Psoas muscle (tissue), 8 donors: ENCODE data around the gene CMSS1. TPM values are rescaled to one million over a fixed set of nuclear protein-coding genes. Genes with fewer than 3 reads are reported as not detected.

Source experiments
- ATAC-seq, 4 donors: fragments of 200-7000 bp; cut with Tn5 transposase; one replicate each; pipeline ENCODE4 v1.9.1; 2020; ENCODE audit warnings: moderate library complexity in 3 of 4, mild to moderate bottlenecking in 2 of 4
- DNase-seq, 2 donors: peaks; one replicate each; pipeline ENCODE4 v3.0.0-alpha.2; 2020
- H3K27ac ChIP-seq: fragments of 200-600 bp; one replicate; pipeline ENCODE4 v1.8.0; 2022
- H3K27me3 ChIP-seq, 3 donors: fragments of 200-600 bp in 1 of 3; one replicate each; pipeline versions ENCODE4 v1.6.1 to v1.8.0; 2013 to 2022; ENCODE audit warnings: low read length in 2 of 3, mild to moderate bottlenecking in 2 of 3, moderate library complexity in 1 of 3; ENCODE audit not compliant: insufficient read depth in 3 of 3
- H3K36me3 ChIP-seq, 2 donors: fragments of 200-600 bp in 1 of 2; one replicate each; pipeline versions ENCODE4 v1.6.1 to v1.8.0; 2013 to 2022; ENCODE audit warnings: low read depth in 1 of 2, mild to moderate bottlenecking in 1 of 2, moderate library complexity in 1 of 2; ENCODE audit not compliant: insufficient read depth in 1 of 2
- H3K4me1 ChIP-seq: fragments of 200-600 bp; one replicate; pipeline ENCODE4 v1.8.0; 2022
- H3K4me3 ChIP-seq: fragments of 200-600 bp; one replicate; pipeline ENCODE4 v1.8.0; 2022; ENCODE audit warnings: mild to moderate bottlenecking
- H3K9me3 ChIP-seq: fragments of 200-600 bp; one replicate; pipeline ENCODE4 v1.8.0; 2022
- CTCF ChIP-seq: fragments of 200-600 bp; IDR thresholded peaks from one replicate; pipeline ENCODE4 v1.8.0; 2022; ENCODE audit warnings: antibody characterized with exemption
- WGBS, 3 donors: extraction: QIAGEN DNeasy Blood & Tissue Kit; methylation state at CpG; one replicate each; pipeline versions ENCODE4 v1.1.6 to v1.1.7; 2013; 5-methylcytosine and 5-hydroxymethylcytosine counted together
- intact Hi-C, 2 donors: fragments of 100-400 bp; cut with DNase I; formaldehyde crosslinking; loops; one replicate each; pipeline versions ENCODE4 v1.11.0 to v1.14.2; 2022
- polyA plus RNA-seq, 3 donors: library from polyadenylated mRNA; stranded (reverse); fragments of 200-250 nt; gene quantifications; one replicate each; pipeline ENCODE4 v1.2.3, GENCODE V29; 2013
- total RNA-seq, 4 donors: library from RNA; stranded (reverse); fragmentation: NEBNext Ultra II Directional in 2 of 4; extraction: Animal tissue kit (Norgen Biotek cat#: 25700) in 2 of 4; gene quantifications; one replicate each; pipeline versions ENCODE4 v1.2.1 to v1.2.4, GENCODE V29; 2021 to 2023
- donor health status: healthy with polysubstance abuse.
- donor health status: DM: no; HTN: no; CAD: no; lungs with moderate emphysema.
- donor health status: Bipolar disorder and iron deficiency.
- donor health status: healthy.
- donor health status: DM: yes; HTN: yes; CAD: no.
- donor health status: DM: no; HTN: no; CAD: no.
- donor health status: DM: no; HTN: no; CAD: no.
- donor health status: DM: yes; HTN: yes; CAD: no.

The CMSS1 gene
- total and polyA plus RNA-seq, 7 donors: 18.4 to 174 (median 58.8) TPM

DNA sequence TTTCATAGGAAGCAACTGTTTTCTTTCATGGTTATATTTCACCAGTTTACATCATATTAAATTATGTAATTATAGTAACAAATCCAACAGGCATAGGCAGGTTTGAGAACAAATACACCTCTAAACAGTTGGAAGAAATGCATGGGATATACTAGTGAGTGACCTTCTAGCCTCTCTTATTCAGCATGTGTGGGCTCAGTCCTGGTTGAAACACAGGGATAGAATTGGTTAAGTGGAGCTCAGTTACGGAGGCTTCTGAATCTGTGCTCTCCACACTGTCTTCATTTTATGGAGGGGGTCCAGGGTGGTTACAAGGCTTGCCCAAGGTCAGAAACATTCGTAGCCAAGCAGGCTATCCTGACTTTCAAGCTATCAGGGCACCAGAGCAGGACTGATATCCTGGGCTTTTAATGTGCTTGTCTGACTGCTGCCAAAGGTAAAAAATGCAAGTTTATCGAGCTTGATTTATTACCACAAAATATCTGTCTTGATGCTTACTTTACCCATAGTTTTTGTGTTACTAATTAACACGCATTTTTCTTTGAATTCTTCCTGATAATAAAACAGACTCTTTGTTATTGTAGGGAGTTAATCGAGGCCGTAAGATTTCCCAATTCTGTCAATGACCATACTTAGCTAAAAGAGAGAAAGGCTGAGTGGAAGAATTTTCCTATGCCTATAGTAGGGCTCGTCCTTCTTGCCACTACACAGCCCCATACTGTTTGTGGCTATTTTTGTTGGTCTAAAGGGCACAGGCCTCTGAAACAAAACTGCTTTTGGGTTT, 207.1 kb downstream of the CMSS1 start:
- no peak for TF ChIP-seq CTCF
- intact Hi-C loops: no loop called here
- ATAC-seq (peak; percentile 18 to 45 (median 38)), DNase-seq (no peak)
- Histone ChIP-seq H3K9me3 (no peaks in the 10 kb centered on the region), H3K4me3 (no peak overlapping the region), H3K27me3 (no peaks in the 10 kb centered on the region), H3K27ac (peak overlapping the region; percentile 81), H3K36me3 (no peaks in the 10 kb centered on the region), H3K4me1 (peaks cover 54% of the 10 kb centered on the region)
- 42 to 52% (median 46%) methylated on average over 7 of the region's 7 CpGs for WGBS, 3 donors

DNA sequence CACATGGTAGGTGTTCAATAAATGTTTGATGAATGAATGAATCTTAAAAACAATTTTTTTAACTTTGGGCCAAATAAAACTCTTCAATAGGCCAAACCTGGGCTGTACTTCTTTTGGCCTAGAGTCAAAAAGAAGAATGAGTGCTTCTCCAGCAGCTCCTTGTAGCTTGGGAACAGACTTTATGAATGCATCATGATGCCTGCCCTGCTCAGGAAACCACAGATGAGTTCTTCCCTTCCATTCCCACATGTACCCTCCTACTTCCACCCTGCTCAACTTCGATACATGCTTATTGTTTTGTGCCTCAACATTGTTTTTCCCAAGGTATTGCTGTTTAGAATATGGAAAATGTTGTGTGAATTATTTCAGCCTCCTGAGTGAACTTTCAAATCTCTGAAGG, 209.7 kb downstream of the CMSS1 start:
- Histone ChIP-seq H3K4me1 (peaks cover 72% of the 10 kb centered on the region), H3K4me3 (no peak overlapping the region), H3K9me3 (no peaks in the 10 kb centered on the region), H3K36me3 (no peaks in the 10 kb centered on the region), H3K27ac (peak overlapping the region; percentile 81), H3K27me3 (no peaks in the 10 kb centered on the region)
- intact Hi-C loops: no loop called here
- DNase-seq: no peak
- TF ChIP-seq CTCF: no peak
- no peak for ATAC-seq
- 75 to 83% (median 77%) methylated on average over 1 of the region's 1 CpG for WGBS, 3 donors

GRCh38 chr3:100029052-100029451, 211.4 kb downstream of the CMSS1 start:
- Histone ChIP-seq H3K4me1 (peaks cover 77% of the 10 kb centered on the region), H3K36me3 (no peaks in the 10 kb centered on the region), H3K4me3 (no peak overlapping the region), H3K27ac (peak overlapping the region; percentile 81), H3K9me3 (no peaks in the 10 kb centered on the region), H3K27me3 (no peaks in the 10 kb centered on the region)
- TF ChIP-seq CTCF: no peak
- ATAC-seq (no peak), DNase-seq (no peak)
- 85 to 97% (median 94%) methylated on average over 1 of the region's 1 CpG for WGBS, 3 donors
- intact Hi-C loops: no loop called here

DNA sequence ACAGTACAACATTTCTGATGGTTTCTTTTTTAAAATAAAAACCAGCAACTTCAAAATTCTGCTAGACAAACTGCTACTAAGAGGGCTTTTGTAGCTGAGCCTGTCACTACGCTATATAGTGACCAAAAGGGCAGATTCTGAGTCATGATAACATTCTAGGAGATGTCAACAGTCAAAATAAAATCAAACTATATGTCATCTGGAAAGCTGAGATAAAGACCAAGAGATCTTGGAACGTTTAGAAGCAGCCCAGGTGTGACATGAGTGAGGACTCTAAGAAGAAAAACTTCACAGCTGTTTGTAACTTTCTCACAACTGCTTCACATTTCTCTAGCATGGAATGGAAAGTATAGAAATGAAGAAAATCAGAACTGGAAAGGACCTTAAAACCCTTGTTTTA, 212.0 kb downstream of the CMSS1 start:
- TF ChIP-seq CTCF: no peak
- 41 to 71% (median 63%) methylated on average over 2 of the region's 2 CpGs for WGBS, 3 donors
- H3K4me1 ChIP-seq: peaks cover 76% of the 10 kb centered on the region

More for the DNA sequence above, 212.0 kb downstream of the CMSS1 start:
- Histone ChIP-seq H3K36me3 (no peaks in the 10 kb centered on the region), H3K4me3 (no peak overlapping the region), H3K27me3 (no peaks in the 10 kb centered on the region), H3K27ac (peak overlapping the region; percentile 81), H3K9me3 (no peaks in the 10 kb centered on the region)
- ATAC-seq (peak in 3 of 4 donors; percentile 13 to 29 (median 27)), DNase-seq (no peak)
- intact Hi-C loops: loop anchor here in 1 of 2 donors (5.0 kb wide), 1 partner anchor 78 kb away; no protein-coding TSS in a partner anchor
